A549 (cell line): Measurements from ENCODE around the gene ZNF469.

ENCODE experiments used
- CEBPB ChIP-seq, 2 experiments: fragments of >200 bp in 1 of 2; sonication (Bioruptor Twin) in 1 of 2; formaldehyde crosslinking in 1 of 2; IDR thresholded peaks; 2 replicates each; pipeline ENCODE4 v1.6.1; 2012 to 2016
- EP300 ChIP-seq, 2 experiments: fragments of >200 bp; sonication (Bioruptor Twin); formaldehyde crosslinking; IDR thresholded peaks; 2 replicates in 1 of 2; 3 replicates in 1 of 2; pipeline ENCODE4 v1.6.1; 2016 to 2017
- ESRRA ChIP-seq: fragments of 150-350 bp; IDR thresholded peaks from 2 replicates; pipeline ENCODE4 v1.6.1; 2014; ENCODE audit warnings: mild to moderate bottlenecking, low read length, borderline replicate concordance
- JUNB ChIP-seq: fragments of >200 bp; sonication (Bioruptor Twin); formaldehyde crosslinking; IDR thresholded peaks from 2 replicates; pipeline ENCODE4 v1.6.1; 2016
- MAFK ChIP-seq: fragments of 450-650 bp; IDR thresholded peaks from 2 replicates; pipeline ENCODE4 v1.6.1; 2014; ENCODE audit not compliant: partially characterized antibody
- MAZ ChIP-seq: fragments of 150-350 bp; IDR thresholded peaks from 2 replicates; pipeline ENCODE4 v1.6.1; 2014; ENCODE audit warnings: antibody characterized with exemption, low read depth, low read length, borderline replicate concordance
- MYC ChIP-seq: IDR thresholded peaks from 2 replicates; pipeline ENCODE4 v1.6.1; 2012; ENCODE audit warnings: mild to moderate bottlenecking, inconsistent platforms, low read length, improper control_type of control experiment, borderline replicate concordance
- POLR2A ChIP-seq: IDR thresholded peaks from 2 replicates; pipeline ENCODE4 v1.6.1; 2012; ENCODE audit warnings: mild to moderate bottlenecking, low read length
- RAD21 ChIP-seq, 2 experiments: fragments of >200 bp in 1 of 2; sonication (Bioruptor Twin) in 1 of 2; formaldehyde crosslinking in 1 of 2; IDR thresholded peaks in 1 of 2; conservative IDR thresholded peaks in 1 of 2; 2 replicates in 1 of 2; 3 replicates in 1 of 2; pipeline ENCODE4 v1.6.1; 2012 to 2018; ENCODE audit warnings: inconsistent platforms in 1 of 2
- TF ChIP-seq, protein P1 (sequence below): fragments of >200 bp; sonication (Bioruptor Twin); formaldehyde crosslinking; IDR thresholded peaks from 3 replicates; pipeline ENCODE4 v1.5.1; 2016
- TF ChIP-seq, protein P2 (sequence below): fragments of 200-600 bp; sonication (generic); IDR thresholded peaks from 2 replicates; pipeline ENCODE4 v1.6.1; 2016; ENCODE audit warnings: antibody characterized with exemption, mild to moderate bottlenecking, moderate library complexity
- TF ChIP-seq, protein P3 (sequence below): fragments of 250-450 bp; sonication (Bioruptor Pico); IDR thresholded peaks from 2 replicates; pipeline ENCODE4 v1.5.0; 2021; ENCODE audit warnings: mild to moderate bottlenecking, moderate library complexity, borderline replicate concordance
- TF ChIP-seq, protein P4 (sequence below): fragments of 250-450 bp; sonication (Bioruptor Pico); IDR thresholded peaks from 2 replicates; pipeline ENCODE4 v1.5.0; 2020; ENCODE audit warnings: low read depth, mild to moderate bottlenecking, moderate library complexity

DNA sequence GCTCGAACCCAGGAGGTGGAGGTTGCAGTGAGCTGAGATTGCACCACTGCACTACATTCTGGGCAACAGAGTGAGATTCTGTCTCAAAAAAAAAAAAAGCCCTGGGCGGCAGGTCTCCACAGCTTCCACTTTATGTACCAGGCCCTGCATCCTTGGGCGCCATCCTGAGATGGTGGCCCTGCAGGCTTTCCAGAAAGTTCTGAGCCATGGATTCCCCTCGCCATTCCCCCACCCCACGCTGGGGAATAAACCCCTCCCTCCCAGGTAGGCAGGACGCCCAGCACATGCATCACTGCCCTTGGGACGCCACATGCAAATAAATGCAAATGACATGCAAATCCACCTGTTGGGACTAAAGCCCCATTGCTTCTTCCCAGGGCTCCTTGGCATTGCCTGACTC is 13.8 kb upstream of the ZNF469 start:
- TF ChIP-seq, protein P1, sequence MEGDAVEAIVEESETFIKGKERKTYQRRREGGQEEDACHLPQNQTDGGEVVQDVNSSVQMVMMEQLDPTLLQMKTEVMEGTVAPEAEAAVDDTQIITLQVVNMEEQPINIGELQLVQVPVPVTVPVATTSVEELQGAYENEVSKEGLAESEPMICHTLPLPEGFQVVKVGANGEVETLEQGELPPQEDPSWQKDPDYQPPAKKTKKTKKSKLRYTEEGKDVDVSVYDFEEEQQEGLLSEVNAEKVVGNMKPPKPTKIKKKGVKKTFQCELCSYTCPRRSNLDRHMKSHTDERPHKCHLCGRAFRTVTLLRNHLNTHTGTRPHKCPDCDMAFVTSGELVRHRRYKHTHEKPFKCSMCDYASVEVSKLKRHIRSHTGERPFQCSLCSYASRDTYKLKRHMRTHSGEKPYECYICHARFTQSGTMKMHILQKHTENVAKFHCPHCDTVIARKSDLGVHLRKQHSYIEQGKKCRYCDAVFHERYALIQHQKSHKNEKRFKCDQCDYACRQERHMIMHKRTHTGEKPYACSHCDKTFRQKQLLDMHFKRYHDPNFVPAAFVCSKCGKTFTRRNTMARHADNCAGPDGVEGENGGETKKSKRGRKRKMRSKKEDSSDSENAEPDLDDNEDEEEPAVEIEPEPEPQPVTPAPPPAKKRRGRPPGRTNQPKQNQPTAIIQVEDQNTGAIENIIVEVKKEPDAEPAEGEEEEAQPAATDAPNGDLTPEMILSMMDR = no peak
- TF ChIP-seq MAFK (no peak), RAD21 (conservative IDR thresholded peaks at IDR 0.05 in 1 of 2, IDR thresholded peaks at IDR 0.05 in 1 of 2) (no peak), MAZ (no peak), MYC (no peak), POLR2A (no peak), EP300 (IDR thresholded peaks at IDR 0.05) (no peak), ESRRA (no peak), JUNB (no peak), CEBPB (IDR thresholded peaks at IDR 0.05) (no peak)
- TF ChIP-seq, protein P2, sequence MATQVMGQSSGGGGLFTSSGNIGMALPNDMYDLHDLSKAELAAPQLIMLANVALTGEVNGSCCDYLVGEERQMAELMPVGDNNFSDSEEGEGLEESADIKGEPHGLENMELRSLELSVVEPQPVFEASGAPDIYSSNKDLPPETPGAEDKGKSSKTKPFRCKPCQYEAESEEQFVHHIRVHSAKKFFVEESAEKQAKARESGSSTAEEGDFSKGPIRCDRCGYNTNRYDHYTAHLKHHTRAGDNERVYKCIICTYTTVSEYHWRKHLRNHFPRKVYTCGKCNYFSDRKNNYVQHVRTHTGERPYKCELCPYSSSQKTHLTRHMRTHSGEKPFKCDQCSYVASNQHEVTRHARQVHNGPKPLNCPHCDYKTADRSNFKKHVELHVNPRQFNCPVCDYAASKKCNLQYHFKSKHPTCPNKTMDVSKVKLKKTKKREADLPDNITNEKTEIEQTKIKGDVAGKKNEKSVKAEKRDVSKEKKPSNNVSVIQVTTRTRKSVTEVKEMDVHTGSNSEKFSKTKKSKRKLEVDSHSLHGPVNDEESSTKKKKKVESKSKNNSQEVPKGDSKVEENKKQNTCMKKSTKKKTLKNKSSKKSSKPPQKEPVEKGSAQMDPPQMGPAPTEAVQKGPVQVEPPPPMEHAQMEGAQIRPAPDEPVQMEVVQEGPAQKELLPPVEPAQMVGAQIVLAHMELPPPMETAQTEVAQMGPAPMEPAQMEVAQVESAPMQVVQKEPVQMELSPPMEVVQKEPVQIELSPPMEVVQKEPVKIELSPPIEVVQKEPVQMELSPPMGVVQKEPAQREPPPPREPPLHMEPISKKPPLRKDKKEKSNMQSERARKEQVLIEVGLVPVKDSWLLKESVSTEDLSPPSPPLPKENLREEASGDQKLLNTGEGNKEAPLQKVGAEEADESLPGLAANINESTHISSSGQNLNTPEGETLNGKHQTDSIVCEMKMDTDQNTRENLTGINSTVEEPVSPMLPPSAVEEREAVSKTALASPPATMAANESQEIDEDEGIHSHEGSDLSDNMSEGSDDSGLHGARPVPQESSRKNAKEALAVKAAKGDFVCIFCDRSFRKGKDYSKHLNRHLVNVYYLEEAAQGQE = no peak
- TF ChIP-seq, protein P3, sequence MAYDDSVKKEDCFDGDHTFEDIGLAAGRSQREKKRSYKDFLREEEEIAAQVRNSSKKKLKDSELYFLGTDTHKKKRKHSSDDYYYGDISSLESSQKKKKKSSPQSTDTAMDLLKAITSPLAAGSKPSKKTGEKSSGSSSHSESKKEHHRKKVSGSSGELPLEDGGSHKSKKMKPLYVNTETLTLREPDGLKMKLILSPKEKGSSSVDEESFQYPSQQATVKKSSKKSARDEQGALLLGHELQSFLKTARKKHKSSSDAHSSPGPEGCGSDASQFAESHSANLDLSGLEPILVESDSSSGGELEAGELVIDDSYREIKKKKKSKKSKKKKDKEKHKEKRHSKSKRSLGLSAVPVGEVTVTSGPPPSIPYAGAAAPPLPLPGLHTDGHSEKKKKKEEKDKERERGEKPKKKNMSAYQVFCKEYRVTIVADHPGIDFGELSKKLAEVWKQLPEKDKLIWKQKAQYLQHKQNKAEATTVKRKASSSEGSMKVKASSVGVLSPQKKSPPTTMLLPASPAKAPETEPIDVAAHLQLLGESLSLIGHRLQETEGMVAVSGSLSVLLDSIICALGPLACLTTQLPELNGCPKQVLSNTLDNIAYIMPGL (CRISPR knock-in tag) = no peak
- TF ChIP-seq, protein P4, sequence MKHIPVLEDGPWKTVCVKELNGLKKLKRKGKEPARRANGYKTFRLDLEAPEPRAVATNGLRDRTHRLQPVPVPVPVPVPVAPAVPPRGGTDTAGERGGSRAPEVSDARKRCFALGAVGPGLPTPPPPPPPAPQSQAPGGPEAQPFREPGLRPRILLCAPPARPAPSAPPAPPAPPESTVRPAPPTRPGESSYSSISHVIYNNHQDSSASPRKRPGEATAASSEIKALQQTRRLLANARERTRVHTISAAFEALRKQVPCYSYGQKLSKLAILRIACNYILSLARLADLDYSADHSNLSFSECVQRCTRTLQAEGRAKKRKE (CRISPR knock-in tag) = no peak
